Mesenchymal stem cell (in vitro differentiated cells and primary cell): ENCODE results near the gene TXNDC11.
A peak's percentile ranks its signal among the peaks of the same experiment; 100 is the strongest.

Source experiments
- DNase-seq: peaks from one replicate; pipeline ENCODE4 v3.0.0-alpha.2; 2013
- H2AFZ ChIP-seq: one replicate; pipeline ENCODE4 v1.6.1; 2013; ENCODE audit warnings: low read depth, mild to moderate bottlenecking, control low read depth, inconsistent platforms, low read length, moderate library complexity
- H2AK5ac ChIP-seq: 2 replicates; pipeline ENCODE4 v1.6.1; 2013; ENCODE audit warnings: low read length, moderate library complexity, mild to moderate bottlenecking, inconsistent platforms; ENCODE audit not compliant: severe bottlenecking
- H2BK120ac ChIP-seq: one replicate; pipeline ENCODE4 v1.6.1; 2013; ENCODE audit warnings: low read depth, mild to moderate bottlenecking, inconsistent platforms, low read length, moderate library complexity
- H2BK12ac ChIP-seq, 2 experiments: one replicate each; pipeline ENCODE4 v1.6.1; 2013; ENCODE audit warnings: inconsistent platforms in 2 of 2, low read length in 2 of 2, mild to moderate bottlenecking in 2 of 2, moderate library complexity in 2 of 2, control low read depth in 1 of 2
- H2BK15ac ChIP-seq: one replicate; pipeline ENCODE4 v1.6.1; 2013; ENCODE audit warnings: mild to moderate bottlenecking, low read depth, inconsistent platforms; ENCODE audit not compliant: poor library complexity, severe bottlenecking
- H2BK5ac ChIP-seq: 2 replicates; pipeline ENCODE4 v1.6.1; 2013; ENCODE audit warnings: low read depth, mild to moderate bottlenecking, low read length, control low read depth, inconsistent platforms; ENCODE audit not compliant: poor library complexity, severe bottlenecking
- H3K14ac ChIP-seq, 2 experiments: one replicate each; pipeline ENCODE4 v1.6.1; 2013; ENCODE audit warnings: inconsistent platforms in 2 of 2, low read length in 2 of 2, control low read depth in 1 of 2, mild to moderate bottlenecking in 1 of 2, moderate library complexity in 1 of 2
- H3K18ac ChIP-seq, 2 experiments: one replicate each; pipeline ENCODE4 v1.6.1; 2013; ENCODE audit warnings: inconsistent platforms in 2 of 2, low read length in 2 of 2, control low read depth in 1 of 2, low read depth in 1 of 2, mild to moderate bottlenecking in 1 of 2
- H3K23ac ChIP-seq, 2 experiments: one replicate each; pipeline ENCODE4 v1.6.1; 2013; ENCODE audit warnings: inconsistent platforms in 2 of 2, low read length in 2 of 2, mild to moderate bottlenecking in 2 of 2, moderate library complexity in 2 of 2, control low read depth in 1 of 2
- H3K27ac ChIP-seq: 2 replicates; pipeline ENCODE4 v1.5.1; 2013; ENCODE audit warnings: mild to moderate bottlenecking, moderate library complexity, low read length, control low read depth, inconsistent platforms; ENCODE audit not compliant: poor library complexity, severe bottlenecking
- H3K27me3 ChIP-seq, 2 experiments: 2 replicates each; pipeline versions ENCODE4 v1.6.1 to v1.7.0; 2013; ENCODE audit warnings: low read length in 2 of 2, mild to moderate bottlenecking in 2 of 2, moderate library complexity in 2 of 2, control low read depth in 1 of 2, inconsistent platforms in 1 of 2; ENCODE audit not compliant: control insufficient read depth in 1 of 2, insufficient read depth in 1 of 2
- H3K36me3 ChIP-seq, 2 experiments: 2 replicates each; pipeline versions ENCODE4 v1.6.1 to v1.7.0; 2013; ENCODE audit warnings: low read length in 2 of 2, control low read depth in 1 of 2, inconsistent platforms in 1 of 2, low read depth in 1 of 2, mild to moderate bottlenecking in 1 of 2; ENCODE audit not compliant: insufficient read depth in 2 of 2, control insufficient read depth in 1 of 2
- H3K4ac ChIP-seq, 2 experiments: one replicate each; pipeline ENCODE4 v1.6.1; 2013; ENCODE audit warnings: inconsistent platforms in 2 of 2, low read length in 2 of 2, mild to moderate bottlenecking in 2 of 2, moderate library complexity in 2 of 2, control low read depth in 1 of 2, low read depth in 1 of 2
- H3K4me1 ChIP-seq: 2 replicates; pipeline ENCODE4 v1.6.1; 2013; ENCODE audit warnings: low read depth, low read length, control low read depth; ENCODE audit not compliant: control insufficient read depth, insufficient read depth
- H3K4me2 ChIP-seq: 2 replicates; pipeline ENCODE4 v1.6.1; 2013; ENCODE audit warnings: low read length, mild to moderate bottlenecking, inconsistent platforms; ENCODE audit not compliant: poor library complexity, severe bottlenecking
- H3K4me3 ChIP-seq, 2 experiments: 2 replicates each; pipeline versions ENCODE4 v1.5.1 to v1.7.0; 2013; ENCODE audit warnings: low read length in 2 of 2, mild to moderate bottlenecking in 2 of 2, control low read depth in 1 of 2, low read depth in 1 of 2; ENCODE audit not compliant: insufficient read depth in 1 of 2
- H3K79me1 ChIP-seq: replicated peaks from 2 replicates; pipeline ENCODE4 v1.6.1; 2013; ENCODE audit warnings: mild to moderate bottlenecking, control low read depth, low read length, inconsistent platforms; ENCODE audit not compliant: poor library complexity, severe bottlenecking
- H3K9ac ChIP-seq: 2 replicates; pipeline ENCODE4 v1.7.0; 2013; ENCODE audit warnings: mild to moderate bottlenecking, low read length, moderate library complexity
- H3K9me3 ChIP-seq: 2 replicates; pipeline ENCODE4 v1.7.0; 2013; ENCODE audit warnings: mild to moderate bottlenecking, low read length; ENCODE audit not compliant: control insufficient read depth
- H4K8ac ChIP-seq: one replicate; pipeline ENCODE4 v1.6.1; 2013; ENCODE audit warnings: inconsistent platforms, mild to moderate bottlenecking, low read length, moderate library complexity
- H4K91ac ChIP-seq: one replicate; pipeline ENCODE4 v1.6.1; 2013; ENCODE audit warnings: mild to moderate bottlenecking, low read length, inconsistent platforms
- WGBS: methylation state at CpG from one replicate; pipeline ENCODE4 v1.1.7; 2013; ENCODE audit warnings: mixed read lengths; 5-methylcytosine and 5-hydroxymethylcytosine counted together

TXNDC11 gene

GRCh38 chr16:11668623-11669379 lies 73.9 kb downstream of the TXNDC11 start:
- 7% methylated on average over 48 of the region's 97 CpGs for WGBS
- Histone ChIP-seq H3K79me1 (peaks cover 48% of the 10 kb centered on the region), H3K27me3 (no peaks in the 10 kb centered on the region), H4K91ac (peak overlapping the region; percentile 47), H3K4me3 (peak overlapping the region; percentile 85 to 88), H3K4me2 (peak overlapping the region; percentile 93), H3K9me3 (no peaks in the 10 kb centered on the region), H3K23ac (peak overlapping the region in 1 of 2 experiments; percentile 96), H2BK15ac (peak overlapping the region; percentile 70), H3K4me1 (peaks cover 25% of the 10 kb centered on the region), H3K27ac (no peak overlapping the region), H3K18ac (peak overlapping the region; percentile 65 to 92), H2BK12ac (peak overlapping the region in 1 of 2 experiments; percentile 24), H3K14ac (peak overlapping the region; percentile 70 to 98), H2AFZ (peak overlapping the region; percentile 16), H2BK120ac (peak overlapping the region; percentile 55), H3K4ac (peak overlapping the region; percentile 27 to 67), H3K36me3 (peaks cover 0 to 12% of the 10 kb centered on the region in 2 experiments), H2AK5ac (no peak overlapping the region), H3K9ac (peak overlapping the region; percentile 84), H4K8ac (no peak overlapping the region), H2BK5ac (no peak overlapping the region)
- DNase-seq: no peak

- no peaks in the 10 kb centered on the region for H3K27me3 ChIP-seq
- peak within 1 kb of the TSS; percentile 93 for H3K4me2 ChIP-seq
- peak; percentile 87 for DNase-seq
- H3K9me3 ChIP-seq: no peaks in the 10 kb centered on the region
- peak within 1 kb of the TSS in 1 of 2 experiments; percentile 37 for H2BK12ac ChIP-seq
- H2AFZ ChIP-seq: peak within 1 kb of the TSS; percentile 68
- H3K4ac ChIP-seq: peak within 1 kb of the TSS; percentile 27 to 67
- peak within 1 kb of the TSS; percentile 70 for H4K91ac ChIP-seq
- peak within 1 kb of the TSS in 1 of 2 experiments; percentile 96 for H3K23ac ChIP-seq
- H4K8ac ChIP-seq: peak within 1 kb of the TSS; percentile 87
- H3K4me3 ChIP-seq: peak within 1 kb of the TSS; percentile 85 to 88
- peak within 1 kb of the TSS; percentile 84 for H3K9ac ChIP-seq
- H3K18ac ChIP-seq: peak within 1 kb of the TSS; percentile 79 to 92
- H3K79me1 ChIP-seq: peaks cover 40% of the 10 kb centered on the region
- H3K14ac ChIP-seq: peak within 1 kb of the TSS; percentile 70 to 98
- H3K27ac ChIP-seq: no peak within 1 kb of the TSS
- peaks cover 25% of the 10 kb centered on the region for H3K4me1 ChIP-seq
- H3K36me3 ChIP-seq: peaks cover 0 to 4% of the 10 kb centered on the region in 2 experiments
- H2AK5ac ChIP-seq: no peak within 1 kb of the TSS
- WGBS: 21% methylated on average over 47 of the region's 93 CpGs
- peak within 1 kb of the TSS; percentile 94 for H2BK15ac ChIP-seq
- H2BK120ac ChIP-seq: peak within 1 kb of the TSS; percentile 55
- no peak within 1 kb of the TSS for H2BK5ac ChIP-seq
Observed at GRCh38 chr16:11667824-11668622, 74.6 kb downstream of the TXNDC11 start, which contains the start of gene SNN. Gene SNN, plus strand, starts transcription at chr16:11668455. Its CDS starts 7,605 bp downstream, at chr16:11676060.

DNA sequence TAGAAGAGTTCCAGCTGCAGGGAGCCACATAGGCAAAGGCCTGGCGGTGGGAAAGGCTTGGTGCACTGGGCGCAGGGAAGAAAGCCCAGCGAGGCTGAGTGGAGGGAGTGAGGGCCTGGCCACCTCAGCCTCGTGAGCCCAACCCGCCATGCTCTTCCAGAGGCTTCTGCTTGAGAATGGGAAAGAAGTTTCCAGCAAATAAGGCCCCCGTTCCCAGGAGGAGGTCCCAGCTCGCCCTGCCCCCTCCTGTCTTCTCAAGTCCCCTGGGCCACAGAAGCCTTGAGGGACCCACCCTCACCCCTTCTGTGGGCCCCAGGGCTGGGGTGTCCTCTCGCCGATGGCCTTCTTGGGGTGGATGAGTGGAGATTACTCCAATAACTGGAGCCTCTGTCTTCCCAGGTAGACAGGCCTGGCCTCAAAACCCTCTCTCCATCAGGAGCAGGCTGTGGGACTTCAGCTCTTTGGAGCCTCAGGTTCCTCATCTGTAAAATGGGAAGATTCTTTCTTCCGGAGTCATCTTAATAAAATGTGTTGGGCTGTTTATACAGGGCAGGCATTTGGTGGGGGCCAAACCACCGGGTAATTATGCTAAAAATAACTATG lies 75.3 kb downstream of the TXNDC11 start:
- Histone ChIP-seq H2BK12ac (peak overlapping the region in 1 of 2 experiments; percentile 68), H3K9me3 (no peaks in the 10 kb centered on the region), H3K36me3 (peaks cover 0 to 4% of the 10 kb centered on the region in 2 experiments), H3K4me3 (peak overlapping the region in 1 of 2 experiments; percentile 77), H3K27me3 (no peaks in the 10 kb centered on the region), H2AK5ac (no peak overlapping the region), H3K4me1 (peaks cover 22% of the 10 kb centered on the region), H2AFZ (no peak overlapping the region), H4K91ac (no peak overlapping the region), H3K4me2 (no peak overlapping the region), H3K18ac (no peak overlapping the region), H4K8ac (no peak overlapping the region), H2BK120ac (no peak overlapping the region), H3K14ac (no peak overlapping the region), H3K79me1 (peaks cover 34% of the 10 kb centered on the region), H3K27ac (no peak overlapping the region), H3K4ac (no peak overlapping the region), H2BK15ac (peak overlapping the region; percentile 50), H2BK5ac (no peak overlapping the region), H3K23ac (no peak overlapping the region), H3K9ac (no peak overlapping the region)
- 84% methylated on average over 7 of the region's 11 CpGs for WGBS
- DNase-seq: no peak
